ENCODE measurements around the gene DDX56.

DNA sequence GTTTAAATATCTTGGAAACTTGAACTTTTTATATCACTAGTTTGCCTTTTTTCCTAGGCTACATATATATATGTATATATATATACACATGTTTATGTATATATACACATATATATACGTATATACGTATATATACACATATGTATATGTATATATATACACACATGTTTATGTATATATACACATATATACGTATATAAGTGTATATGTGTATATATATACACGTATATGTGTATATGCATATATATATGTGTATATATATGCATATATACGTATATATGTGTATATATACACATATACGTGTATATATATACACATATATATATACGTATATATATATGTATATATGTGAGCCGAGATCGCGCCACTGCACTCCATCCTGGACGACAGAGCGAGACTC, 42.8 kb upstream of the DDX56 start:
- TF ChIP-seq CTCF (conservative IDR thresholded peaks at IDR 0.05; ENCODE audit: low read depth, low read length) = no peak
- no peak for TF ChIP-seq RCOR1 (IDR thresholded peaks at IDR 0.05; ENCODE audit: insufficient replicate concordance, low read length)
- TF ChIP-seq POLR2A (IDR thresholded peaks at IDR 0.05; ENCODE audit: low read depth, low read length) = no peak
- no peak for TF ChIP-seq SMC3 (IDR thresholded peaks at IDR 0.05; ENCODE audit: low read depth, low read length)
